HG03460 (cell line): Measurements from ENCODE around the gene GRID1.
"Not testable (repeated sequence)": the region's sequence is repeated elsewhere in the genome, so short reads cannot be mapped to it uniquely, and the experiment has no call there.

Source experiments
- ATAC-seq: cut with Tn5 transposase; IDR thresholded peaks from one replicate; pipeline ENCODE4 v1.9.1; 2021; ENCODE audit not compliant: unreplicated experiment

The GRID1 gene

DNA sequence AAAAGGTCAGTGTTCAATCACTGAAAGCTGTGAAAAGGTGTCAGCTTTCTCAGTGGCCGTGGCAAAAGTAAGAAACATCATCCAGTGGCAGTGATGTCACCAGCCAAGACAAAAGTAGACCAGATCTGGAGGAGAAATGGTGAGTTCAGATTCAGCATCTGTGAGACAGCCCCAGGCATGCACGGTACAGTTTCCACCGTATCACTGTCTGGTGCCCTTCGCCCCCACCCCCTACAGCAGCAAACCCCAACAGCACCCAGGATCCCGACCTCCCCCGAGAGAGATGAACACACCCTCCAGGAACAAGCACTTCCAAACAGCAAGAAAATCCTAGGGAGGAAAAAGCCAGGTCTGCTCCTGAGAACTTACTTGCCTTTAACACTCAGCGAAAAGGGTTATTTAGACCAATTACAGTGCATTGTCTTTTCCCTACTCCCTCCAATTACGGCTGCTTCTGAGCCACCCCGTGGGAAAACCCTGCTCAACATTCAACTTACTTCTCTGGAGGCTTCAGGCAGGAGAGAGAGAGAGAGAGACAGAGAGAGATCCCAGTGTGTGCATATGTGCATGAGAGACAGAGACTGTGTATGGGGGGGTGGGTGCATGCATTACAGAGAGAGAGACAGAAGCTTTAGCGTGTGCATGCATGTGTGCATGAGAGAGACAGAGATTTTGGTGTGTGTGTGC is 189.6 kb downstream of the GRID1 start:
- ATAC-seq: no peak

DNA sequence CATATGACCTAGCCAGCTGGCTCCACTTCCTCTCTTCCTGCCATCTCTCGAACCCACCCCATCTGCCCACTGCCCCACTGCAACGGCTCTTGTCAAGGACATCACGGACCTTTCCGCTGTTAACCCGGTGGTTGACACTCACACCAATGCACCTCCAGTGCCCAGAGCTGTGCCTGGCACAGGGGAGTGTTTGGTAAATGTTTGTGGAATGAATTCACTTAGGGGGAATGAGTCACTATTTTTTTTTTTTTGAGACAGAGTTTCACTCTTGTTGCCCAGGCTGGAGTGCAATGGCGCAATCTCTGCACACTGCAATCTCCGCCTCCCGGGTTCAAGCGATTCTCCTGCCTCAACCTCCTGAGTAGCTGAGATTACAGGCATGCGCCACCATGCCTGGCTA is 191.1 kb downstream of the GRID1 start:
- not testable (repeated sequence) for ATAC-seq

GRCh38 chr10:86172301-86172700 is 194.3 kb downstream of the GRID1 start:
- ATAC-seq: no peak

DNA sequence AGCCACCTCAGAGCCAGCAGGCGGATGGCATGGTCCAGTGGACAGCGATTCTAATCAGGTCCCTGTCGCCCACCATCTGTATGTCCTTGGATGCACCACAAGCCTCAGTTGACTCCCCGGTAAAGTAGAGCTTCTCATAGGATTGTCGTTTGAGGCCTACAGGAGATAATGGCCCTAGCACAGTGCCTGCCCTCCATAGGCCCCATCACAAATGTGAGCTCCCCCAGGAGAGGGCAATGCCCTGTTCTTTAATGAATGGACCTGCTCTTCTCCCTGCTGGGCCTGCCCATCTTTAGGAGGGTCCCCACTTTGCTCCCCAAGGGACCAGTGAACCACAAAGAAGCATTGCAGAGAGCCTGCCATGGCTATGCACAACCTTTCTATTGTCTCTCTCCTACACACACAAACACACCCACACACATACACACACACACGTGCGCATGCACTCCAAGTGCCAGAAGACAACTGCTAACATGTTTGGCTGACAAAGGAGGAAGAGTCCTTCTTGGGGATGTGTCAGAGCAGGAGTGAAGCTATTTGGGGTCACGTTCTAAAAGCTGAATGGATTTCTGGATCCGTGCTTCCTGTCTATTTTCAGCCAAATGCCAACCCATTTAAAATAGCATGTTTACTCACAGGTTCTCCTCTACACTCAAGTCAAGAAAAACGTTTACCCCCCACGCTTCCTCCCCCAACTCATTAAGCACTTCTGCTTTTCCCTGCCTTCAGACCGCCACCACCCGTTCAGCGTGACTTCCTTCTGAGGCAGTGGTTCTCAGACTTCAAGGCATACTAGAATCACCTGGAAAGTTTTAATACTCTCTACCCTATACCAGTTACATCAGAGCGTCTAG is 196.1 kb downstream of the GRID1 start:
- no peak for ATAC-seq

- ATAC-seq: no peak
Measured at GRCh38 chr10:86169506-86170254, 196.9 kb downstream of the GRID1 start.

GRCh38 chr10:86169066-86169465 is 197.5 kb downstream of the GRID1 start:
- ATAC-seq: no peak

DNA sequence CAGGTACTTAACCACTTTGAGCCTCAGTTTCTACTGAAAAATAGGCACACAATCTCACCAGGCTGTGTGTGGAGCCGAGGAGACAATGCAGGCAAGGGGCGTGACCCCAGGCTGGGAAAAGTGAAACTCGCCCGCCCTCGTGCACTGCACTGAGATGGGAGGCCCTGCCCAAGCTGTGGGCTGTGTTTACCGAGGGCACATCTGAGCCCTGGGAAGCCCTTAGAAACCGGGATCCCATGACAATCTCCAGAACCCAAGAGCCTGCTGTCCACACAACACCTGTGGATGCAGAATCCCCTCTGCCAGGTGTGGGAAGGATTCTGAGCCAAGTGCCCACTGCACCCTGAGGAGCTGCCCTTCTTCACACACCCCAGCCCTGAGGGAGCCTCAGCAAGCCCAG is 198.3 kb downstream of the GRID1 start:
- ATAC-seq: no peak

DNA sequence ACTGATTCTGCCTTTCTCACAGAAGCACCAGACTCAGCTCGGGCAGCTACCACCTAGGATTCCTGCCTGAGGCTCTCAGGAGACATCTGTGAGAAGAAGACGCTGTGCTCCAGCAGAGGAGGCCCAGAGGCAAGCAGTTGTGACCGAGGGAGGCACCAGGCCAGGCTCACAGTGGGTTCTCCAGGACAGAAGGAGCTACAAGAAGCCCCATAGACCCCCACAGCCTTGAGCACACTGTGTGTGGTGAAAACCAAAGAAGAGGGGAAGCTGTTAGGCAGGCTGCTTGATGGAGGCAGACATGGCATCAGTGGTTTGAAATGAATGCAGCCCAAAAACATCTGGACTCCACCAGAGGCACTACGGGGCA is 198.8 kb downstream of the GRID1 start:
- ATAC-seq: no peak

DNA sequence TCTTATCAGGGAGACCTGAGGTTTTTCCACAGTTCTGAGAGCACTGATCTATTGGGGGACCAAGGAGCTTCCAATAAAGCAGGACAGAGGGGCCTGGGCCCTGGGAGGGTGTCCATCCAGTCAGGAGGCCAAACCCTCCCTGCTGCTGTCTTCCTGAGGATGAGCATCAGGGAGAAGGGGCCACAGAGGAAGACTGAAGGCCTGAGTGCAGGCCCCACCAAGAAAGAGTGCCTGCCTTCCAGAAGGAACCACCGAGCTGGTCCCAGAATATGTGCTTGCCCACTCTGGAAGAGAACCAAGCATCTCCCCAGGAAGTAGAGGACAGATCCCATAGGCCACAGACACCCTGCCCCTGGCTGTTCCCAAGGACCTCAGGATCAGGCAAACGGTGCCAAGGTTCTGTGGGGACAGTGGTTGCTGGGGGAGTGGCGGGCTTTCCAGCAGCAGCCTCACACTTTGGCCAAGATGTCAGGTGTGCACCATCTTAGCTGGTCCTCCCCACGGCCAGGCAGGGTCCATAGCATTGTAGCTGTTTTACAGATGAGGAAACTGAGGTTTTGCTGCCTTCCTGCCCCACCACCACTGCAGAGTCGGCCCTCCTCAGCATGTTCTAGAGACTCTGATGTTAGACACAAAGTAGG is 199.4 kb downstream of the GRID1 start:
- no peak for ATAC-seq

DNA sequence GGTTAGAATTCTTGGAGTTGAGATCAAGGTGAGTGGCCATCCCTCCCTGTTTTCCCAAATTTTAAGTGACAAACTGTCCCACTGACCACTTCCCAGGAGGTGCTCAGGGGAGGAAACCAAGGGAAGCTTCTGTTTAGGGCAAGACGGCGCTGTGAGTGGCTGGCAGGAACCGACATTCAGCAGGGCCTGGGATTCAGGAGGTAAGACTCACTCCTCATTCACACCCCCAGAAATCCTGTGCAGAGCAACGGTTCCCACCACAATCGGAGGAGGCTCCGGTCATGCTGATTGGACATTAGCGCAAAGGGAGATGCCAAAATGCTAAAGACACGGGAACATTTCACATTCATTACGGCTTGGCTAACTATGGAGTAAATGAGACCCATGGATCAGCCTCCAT is 200.9 kb downstream of the GRID1 start:
- ATAC-seq: no peak

- no peak for ATAC-seq
Measured at GRCh38 chr10:86164960-86165630, 201.5 kb downstream of the GRID1 start.

- ATAC-seq: no peak
Measured at GRCh38 chr10:86164174-86164774, 202.3 kb downstream of the GRID1 start.

- no peak for ATAC-seq
Measured at GRCh38 chr10:86163522-86164173, 202.9 kb downstream of the GRID1 start.

GRCh38 chr10:86162696-86163400 is 203.7 kb downstream of the GRID1 start:
- ATAC-seq: no peak

DNA sequence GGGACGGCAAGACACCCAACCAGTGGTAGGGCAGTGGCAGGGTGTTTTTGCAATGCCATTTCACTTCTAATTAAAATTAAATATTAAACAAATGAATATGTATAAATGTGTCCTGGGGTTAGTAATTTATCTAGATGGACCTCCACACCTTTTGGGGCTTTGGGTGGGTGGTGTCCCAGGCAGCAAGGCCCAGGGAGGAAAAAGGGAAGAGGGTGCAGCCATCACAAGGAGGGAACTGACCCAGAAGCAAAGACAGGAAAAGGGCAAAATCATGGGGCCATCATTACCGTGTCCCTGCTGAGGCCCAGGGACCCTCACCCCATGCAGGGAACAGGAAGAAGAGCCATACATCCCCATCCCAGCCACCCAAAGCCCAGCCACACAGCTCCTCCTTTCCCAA is 204.6 kb downstream of the GRID1 start:
- ATAC-seq: no peak

DNA sequence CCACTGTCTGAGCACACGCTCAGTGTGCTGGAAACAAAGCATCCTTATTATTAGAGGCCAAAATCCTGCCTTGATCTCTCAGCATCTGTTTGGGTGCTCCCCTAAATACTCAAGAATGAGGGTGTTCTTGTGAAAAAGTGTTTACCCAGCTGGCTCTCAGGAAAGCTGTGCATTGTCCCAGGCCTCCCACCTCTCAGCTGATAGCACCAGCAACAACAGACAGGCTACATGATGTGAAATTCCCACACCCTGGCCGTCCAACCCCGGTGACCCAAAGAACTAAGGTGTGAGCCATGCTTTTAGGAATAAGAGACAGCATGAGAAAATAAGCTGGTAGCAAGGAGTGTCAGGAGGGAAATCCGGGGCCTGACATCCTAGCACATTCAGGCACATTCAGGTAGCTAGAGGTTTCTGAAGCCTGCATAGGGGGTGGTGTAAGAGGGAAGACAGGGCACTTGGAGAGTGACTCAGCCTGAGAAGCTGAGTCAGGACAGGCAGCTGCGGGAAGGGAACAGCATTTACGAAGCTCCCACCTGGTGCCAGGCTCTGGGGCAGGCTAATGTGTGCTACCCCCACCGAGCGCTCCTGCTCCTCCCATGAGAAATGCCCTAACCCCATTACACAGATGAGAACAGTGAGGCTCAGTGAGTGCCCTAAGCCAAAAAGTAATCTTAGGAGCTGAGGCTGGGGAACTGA is 205.6 kb downstream of the GRID1 start:
- ATAC-seq: no peak

GRCh38 chr10:86159797-86160196 is 206.8 kb downstream of the GRID1 start:
- ATAC-seq: no peak

DNA sequence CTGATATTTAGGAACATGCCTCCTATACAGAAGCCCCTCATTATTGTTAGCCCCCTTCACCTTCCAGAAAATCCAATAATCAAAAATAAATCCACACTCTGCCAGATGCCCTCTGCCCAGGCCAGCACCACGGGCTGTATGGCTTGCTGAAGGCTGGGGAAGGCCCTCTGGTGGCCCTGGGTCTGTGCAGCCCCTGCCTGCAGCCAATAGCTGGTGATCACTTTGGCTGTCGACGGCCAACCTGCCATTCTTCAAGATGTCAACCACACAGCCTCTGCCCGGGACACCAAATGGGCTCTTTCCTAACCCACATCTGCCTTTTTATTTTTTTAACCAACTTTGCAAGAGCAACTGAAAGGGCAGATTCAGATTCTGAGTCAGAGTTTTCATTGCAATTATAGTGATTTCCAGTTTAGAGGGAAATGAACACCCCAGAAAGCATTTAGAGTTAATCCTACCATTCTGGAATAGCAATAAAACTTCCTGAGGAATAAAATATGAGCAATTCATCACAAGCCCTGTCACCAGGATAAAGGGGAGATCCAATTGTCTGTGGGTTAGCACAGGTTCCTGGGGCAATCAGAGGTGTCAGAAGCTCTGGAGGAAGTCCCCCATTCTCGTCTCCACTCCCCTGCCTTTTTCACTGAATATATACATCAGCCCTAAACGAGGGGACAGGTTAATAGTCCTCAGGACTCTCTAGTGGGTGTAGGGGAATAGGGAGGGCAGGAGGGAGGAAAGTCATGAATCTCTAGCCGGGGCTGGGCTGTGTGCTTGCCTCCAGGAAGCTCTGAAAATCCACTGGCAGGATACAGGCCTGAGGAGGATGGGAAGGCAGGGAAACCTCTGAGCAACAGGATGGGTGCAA is 211.3 kb downstream of the GRID1 start:
- ATAC-seq: no peak
